Stimulated activated naive CD8-positive, alpha-beta T cell treated with anti-CD3 and anti-CD28 coated beads, Interleukin-15, Interleukin-2, amounts not matched to agents 100 U/mL and 50 U/mL, for 24 hours (primary cell): ENCODE data around the gene COL6A5.
"Not testable (repeated sequence)": the region's sequence is repeated elsewhere in the genome, so short reads cannot be mapped to it uniquely, and the experiment has no call there.

Source experiments
- ATAC-seq: fragments of 150-1000 bp; cut with Tn5 transposase; one replicate; pipeline ENCODE4 v1.10.0; 2021
- DNase-seq: peaks from one replicate; pipeline ENCODE4 v3.0.0; 2021

Gene COL6A5

DNA sequence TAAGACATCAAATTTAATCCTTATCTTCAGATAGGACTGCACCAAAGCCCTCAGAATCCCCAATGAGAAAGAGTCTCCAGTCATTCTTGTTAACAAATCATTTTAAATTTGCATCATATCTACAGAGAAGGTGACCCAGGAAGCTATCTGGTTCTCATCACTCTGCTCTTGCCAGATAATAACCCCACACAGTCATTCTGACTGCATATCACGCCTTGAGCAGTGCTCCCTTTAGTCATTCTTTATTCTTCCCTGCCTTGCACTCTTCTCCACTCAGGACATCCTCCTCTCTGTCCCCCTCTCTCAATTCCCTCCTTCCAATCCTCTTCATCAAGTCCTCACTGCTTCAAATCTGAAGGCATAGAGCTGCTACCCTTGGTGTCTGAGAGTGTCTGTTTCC, 87.8 kb downstream of the COL6A5 start:
- DNase-seq = no peak
- no peak for ATAC-seq

DNA sequence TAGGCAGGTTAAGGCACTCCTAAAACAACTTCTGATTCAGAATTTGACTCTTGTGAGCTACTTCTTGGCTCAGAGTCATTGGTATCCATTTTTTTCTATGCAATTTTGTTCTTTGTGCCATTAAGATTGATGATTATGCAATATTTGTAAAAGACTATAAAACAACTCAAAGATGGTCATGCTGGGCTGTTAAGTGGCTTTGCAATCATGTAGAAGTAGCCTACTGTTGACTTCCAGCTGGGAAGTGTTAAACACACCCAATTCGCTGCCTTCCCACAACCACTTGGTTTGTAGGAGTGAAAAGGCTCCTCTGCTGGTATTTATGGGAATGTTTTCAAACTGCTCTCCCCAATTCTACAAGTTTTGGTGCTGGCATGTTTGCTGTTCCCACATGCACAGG, 96.8 kb downstream of the COL6A5 start:
- ATAC-seq (no peak), DNase-seq (no peak)

DNA sequence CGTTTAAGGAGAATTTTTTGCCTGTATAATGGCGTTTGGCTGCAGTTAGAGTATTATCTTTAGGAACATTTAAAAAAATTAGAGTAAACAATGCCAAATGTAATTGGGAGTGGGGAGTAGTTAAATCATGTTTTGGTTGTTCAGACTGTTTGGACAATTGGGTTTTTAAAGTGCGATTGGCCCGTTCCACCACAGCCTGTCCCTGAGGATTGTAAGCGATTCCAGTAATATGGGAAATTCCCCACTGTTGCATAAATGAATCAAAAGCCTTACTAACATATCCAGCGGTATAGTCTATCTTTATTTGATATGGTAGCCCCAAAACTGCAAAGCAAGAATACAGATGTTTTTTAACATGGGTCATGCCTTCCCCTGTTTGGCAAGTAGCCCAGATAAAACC, 101.4 kb downstream of the COL6A5 start:
- ATAC-seq, DNase-seq: not testable (repeated sequence)

DNA sequence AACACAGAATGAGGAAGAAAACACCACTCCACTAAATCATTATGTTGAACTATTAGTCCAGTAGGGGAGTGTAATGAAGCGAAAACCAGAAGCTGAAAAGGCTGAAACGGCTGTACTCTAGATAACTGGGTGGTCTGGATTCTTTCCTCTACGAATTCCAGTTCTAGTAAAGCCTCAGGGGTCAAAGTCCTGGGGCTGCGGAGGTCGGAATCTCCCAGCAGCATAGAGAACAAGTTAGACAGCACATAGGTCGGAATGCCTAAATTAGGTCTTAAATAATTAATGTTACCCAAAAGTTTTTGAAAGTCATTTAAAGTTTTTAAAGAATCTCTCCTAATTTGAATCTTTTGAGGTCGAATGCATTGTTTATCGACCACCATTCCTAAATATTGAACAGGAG, 102.7 kb downstream of the COL6A5 start:
- DNase-seq, ATAC-seq: not testable (repeated sequence)

DNA sequence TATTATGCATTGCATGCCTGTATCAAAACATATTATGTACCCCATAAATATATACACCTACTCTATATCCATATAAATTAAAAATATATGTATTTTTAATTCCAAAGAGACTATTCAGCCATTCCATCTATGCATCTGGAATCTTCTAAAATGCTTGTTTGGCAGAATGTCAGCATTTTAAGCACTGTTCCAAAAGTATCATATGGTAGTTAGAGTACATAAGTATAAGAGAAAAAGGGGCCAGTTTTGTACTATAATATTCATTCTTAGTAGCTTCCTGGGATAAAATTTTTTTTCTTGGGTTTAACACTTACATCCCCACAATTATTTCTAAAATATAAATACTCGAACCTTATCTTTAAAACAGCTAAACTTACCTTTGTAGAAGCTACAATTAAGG, 111.1 kb downstream of the COL6A5 start:
- ATAC-seq (no peak), DNase-seq (no peak)

DNA sequence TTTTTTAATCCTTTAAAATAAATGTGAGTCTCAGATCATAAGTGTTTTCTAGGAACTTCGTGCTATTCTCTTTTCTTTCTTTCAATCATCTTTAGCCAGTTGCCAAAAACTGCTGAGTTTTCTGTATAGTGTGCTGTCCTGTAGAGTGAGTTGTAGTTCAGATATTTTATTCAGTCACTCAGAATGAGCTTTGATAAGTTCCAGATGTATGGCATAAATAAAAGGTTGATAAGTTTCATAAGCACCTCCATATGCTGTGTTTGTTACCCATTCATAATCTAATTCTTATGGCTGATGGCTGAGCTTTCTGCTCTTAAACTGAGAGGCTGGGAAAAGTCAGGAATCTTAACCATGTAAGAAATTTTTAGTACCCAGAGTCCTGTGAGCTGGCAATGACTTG, 112.2 kb downstream of the COL6A5 start:
- ATAC-seq (no peak), DNase-seq (no peak)

DNA sequence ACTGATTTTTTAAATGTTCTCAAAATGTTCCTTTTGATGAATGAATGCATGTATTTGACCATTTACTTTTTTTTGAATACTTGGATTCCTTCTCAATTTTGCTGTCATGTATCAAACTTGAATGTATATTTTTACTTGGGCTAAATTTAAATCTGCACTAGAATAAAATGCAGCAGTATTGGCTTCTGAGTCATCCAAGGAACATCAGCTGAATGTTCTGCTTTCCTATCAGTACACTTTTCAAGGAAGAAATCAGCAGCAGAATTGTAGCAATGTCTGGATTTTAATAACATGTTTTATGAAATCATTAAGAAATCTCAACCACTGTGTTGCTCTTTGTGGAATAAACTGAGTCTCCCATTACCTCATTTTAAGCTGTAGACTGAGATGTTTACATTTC, 114.5 kb downstream of the COL6A5 start:
- ATAC-seq = no peak
- DNase-seq = no peak

DNA sequence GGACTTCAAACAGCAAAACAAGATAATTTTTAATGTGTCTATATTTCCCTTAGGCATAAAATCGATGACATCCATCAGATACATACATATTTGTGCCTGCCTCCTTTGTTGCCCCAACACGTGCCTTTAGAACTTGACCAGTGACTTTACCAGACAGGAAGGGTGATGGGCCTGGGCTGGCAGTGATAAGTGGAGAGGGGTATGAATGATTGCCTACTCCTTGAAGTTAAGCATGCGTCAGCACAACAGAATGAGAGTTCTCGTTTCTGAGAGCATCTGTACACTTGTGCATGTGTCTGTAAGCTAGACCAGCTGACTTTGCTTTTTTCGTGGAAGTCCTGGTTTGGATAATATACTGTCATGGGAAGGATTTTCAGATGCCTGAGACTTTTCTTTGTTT, 116.6 kb downstream of the COL6A5 start:
- no peak for DNase-seq
- no peak for ATAC-seq

DNA sequence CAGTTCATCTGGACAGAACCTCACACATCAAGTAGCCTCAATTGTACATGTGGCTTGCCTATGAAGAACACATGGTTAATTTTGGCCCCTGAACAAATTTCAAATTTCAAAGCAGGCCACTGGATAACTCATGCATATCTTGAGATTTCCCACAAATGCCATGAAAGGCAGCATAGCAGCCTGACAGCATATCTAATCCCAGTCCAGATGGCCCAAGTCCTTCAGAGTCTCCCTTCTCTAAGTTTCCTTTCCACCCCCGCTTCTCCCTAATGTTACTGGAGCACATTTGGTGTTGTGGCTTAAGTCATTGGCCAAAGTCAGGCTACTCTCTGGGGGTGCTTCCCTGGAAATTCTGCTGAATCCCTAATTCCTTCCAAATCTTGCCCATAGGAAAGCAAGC, 117.7 kb downstream of the COL6A5 start:
- DNase-seq (no peak), ATAC-seq (no peak)

DNA sequence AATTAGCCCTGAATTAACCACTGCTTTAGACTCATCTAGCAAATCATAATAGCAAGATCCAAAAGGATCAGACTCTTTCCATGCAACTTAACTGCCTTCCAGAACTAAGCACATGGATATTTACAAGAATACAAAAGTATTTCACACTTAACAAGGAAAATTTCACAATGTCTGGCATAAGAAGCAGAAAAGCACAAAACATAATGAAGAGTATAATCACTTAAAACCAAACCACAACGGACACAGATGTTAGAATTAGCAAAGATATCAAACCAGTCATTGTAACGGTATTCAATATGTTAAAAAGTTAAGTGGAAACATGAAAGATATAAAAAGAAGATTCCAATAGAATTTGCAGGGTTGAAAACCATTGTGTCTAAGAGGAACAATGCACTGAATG, 120.0 kb downstream of the COL6A5 start:
- ATAC-seq = no peak
- DNase-seq = no peak

DNA sequence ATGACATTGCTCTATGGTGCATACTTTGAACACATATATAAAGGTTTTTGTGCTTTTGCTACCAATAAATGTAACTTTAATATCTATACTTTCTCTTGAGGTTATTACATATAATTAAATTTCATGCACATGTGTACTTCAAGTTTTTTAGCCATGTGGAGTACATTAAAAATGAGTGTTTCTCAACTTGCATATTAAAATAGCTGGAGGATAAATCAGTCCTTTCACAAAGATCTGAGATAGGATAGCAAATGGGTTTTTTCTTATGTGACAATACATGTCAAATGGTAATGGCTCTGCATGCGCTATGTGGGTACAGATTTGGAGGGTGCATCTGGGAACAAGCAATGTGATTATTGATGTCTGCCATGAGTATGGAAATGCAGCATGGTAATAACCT, 122.8 kb downstream of the COL6A5 start:
- no peak for DNase-seq
- ATAC-seq = no peak

DNA sequence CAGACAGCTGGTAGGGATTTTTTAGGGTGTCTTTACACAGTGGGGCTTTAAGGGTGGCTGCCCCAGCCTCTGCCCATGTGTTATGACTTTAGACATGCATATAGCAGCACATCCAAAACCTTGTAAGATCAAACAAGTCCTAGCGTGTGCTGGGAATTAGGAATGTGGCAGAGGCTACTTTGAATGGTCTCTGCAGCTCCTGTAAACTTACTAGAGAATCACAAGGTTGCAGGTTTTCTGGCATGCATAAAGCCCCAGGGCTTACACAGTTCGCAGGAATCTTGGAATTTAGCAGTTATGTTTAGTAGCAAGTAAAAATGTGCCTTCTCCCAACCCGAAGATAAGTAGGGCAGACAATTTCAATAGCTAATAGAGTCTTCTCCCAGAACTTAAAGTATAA, 124.7 kb downstream of the COL6A5 start:
- DNase-seq = no peak
- no peak for ATAC-seq

DNA sequence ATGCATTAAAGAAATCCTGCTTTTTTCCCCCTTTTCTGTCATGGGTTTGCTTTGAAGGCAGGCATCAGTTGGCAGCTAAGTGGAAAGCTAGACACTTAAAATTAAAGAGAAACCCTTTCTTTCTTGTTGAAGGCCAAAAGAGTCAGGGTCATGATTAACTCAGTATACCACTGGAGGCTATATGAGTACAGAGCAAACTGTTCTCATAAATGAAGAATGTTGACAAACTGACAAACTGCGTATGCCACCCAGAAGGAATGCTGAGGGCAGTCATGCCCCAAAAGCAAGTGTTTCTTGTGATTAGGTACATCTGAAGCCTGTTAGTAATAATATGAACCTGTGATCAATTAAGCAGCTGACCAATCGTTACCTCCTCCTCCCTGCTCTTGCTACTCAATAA, 127.9 kb downstream of the COL6A5 start:
- DNase-seq = no peak
- no peak for ATAC-seq

DNA sequence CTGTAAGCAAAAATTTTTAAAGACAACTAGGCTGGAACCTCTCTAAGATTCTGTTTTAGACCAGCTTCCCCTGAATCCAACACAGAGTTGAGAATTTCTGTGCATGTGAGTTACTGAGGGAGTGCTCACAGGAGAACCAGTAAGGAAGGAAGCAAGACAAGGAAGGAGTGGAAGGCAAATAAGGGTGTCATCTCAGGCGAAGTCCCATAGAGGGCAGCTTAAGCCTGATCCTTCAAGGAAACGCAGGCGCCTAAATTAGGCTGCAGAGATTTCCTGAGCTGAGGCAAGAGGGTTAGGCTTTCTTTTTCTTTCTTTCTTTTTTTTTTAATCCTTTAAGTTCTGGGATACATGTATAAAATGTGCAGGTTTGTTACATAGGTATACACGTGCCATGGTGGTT, 135.3 kb downstream of the COL6A5 start:
- DNase-seq (no peak), ATAC-seq (no peak)

DNA sequence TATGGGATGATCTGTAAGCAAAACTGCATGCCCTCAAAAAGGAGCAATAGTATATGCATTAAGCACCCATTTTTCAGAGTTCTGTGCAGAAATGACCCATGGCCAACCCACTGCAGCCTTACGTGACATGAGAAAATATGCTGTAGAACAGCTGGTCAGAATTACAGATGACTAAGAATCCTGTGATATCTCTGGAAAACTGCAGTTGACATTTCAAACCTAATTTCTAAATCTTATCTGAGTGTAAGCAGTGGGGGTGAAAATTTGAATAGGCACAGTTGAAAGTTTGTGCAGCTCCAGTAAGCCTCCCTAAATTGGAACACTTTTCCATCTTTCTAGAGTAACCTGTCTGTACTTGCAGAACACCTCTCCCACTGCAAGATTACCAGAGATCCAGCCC, 142.8 kb downstream of the COL6A5 start:
- ATAC-seq = no peak

DNA sequence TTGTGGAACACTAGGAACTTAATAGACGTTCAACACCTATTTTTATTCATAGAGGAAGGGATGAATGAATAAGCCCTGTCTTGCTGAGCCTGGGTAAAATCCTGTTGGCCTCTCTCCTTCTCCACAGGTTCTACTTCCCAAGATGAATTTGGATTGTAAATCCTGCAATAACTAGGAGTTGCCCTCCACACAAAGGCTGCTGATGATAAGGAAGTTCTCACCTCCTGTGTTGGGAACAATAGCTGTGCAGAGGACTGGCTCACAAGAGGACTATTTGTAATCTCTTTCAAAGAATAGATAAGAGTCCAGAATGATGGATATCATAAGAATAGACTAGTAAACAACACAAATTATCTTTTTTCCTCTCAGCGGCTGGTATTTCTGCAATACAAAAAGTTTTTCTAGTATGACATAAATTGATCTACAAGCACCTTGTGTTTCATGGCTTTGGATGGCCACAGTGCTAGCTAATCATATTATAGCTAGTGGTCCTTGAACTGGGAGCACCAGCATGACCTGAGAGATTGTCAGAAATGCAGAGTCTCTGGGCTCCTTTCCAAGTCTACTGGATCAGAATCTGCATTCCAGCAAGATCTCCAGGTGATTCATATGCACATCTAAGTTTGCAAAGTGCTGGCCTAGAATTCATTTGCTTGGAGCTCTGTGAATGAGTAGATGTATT, 143.4 kb downstream of the COL6A5 start:
- no peak for ATAC-seq
- DNase-seq = no peak

More for the DNA sequence above, 142.8 kb downstream of the COL6A5 start:
- no peak for DNase-seq

DNA sequence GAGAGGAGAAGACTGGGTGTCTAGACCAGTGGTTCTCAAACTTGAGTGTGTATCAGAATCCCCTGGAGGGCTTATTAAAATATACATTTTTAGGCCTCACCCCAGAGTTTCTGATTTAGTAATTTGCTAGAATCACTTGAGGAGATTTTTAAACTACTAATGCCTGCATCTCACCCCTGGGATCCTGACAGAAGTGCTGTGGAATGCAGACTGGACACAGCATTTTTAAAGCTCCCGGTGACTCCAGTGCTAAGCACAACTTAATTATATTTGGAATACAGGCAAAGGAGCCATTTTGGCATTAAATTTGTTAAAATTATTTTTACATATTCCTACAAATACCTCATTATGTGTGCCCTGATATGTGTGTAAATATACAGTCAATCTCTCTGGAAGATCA, 144.8 kb downstream of the COL6A5 start:
- ATAC-seq (no peak), DNase-seq (no peak)

DNA sequence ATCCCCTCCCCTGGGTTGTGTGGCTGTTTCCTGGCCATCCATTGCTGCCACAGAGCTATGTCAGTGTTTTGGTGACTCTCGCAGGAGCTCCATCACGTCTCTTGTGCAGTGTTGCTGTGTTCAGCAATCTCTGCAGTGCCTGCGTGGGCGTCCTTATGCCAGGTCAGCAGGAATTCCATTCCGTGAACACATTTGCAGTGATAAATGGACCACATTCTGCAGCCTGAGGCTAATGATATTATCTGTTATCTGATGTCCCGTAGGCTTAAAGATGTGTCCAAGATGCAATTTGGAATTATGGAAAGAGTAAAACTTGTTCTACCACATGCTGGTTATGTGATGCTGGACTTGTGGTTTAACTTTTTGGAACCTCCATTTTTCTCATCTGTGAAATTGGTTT, 146.0 kb downstream of the COL6A5 start:
- no peak for DNase-seq
- ATAC-seq = no peak

DNA sequence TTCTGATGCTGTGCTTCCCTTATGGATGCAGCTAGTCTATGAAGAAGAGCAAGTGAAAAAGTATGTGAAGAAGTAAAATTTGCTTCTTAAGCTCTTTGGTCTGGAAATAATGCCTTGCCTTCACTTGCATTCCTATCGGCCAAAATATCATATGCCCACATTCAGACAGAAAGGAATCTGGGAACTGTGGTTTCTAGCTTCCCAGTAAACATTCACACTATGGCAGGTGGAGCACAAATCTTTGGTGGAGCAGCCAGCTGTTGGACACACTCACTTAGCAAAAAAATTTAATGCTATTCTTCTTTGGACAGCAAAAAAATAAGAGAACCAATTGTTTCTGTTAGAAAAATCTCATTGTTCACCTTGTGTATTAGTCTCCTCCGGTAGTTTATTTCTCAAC, 159.2 kb downstream of the COL6A5 start:
- ATAC-seq (no peak), DNase-seq (no peak)

DNA sequence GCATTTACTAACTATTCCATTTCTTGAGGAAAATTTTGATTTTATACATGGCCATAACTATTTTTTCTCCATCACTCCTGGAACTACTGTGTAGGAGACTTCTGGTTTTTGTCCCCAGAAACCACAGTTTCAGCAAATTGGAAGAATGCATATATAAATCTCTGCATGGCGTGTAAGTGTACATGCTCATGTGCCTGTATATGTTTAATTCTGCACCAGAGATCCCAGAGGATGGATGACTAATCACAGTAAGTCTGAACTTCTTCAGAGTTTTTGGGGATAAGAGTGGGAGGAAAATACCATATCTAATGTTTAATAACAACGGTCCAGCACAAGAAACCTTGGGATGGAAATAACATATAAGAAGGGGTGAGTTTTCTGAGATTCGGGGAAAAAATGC, 160.6 kb downstream of the COL6A5 start:
- DNase-seq = no peak
- ATAC-seq = no peak

DNA sequence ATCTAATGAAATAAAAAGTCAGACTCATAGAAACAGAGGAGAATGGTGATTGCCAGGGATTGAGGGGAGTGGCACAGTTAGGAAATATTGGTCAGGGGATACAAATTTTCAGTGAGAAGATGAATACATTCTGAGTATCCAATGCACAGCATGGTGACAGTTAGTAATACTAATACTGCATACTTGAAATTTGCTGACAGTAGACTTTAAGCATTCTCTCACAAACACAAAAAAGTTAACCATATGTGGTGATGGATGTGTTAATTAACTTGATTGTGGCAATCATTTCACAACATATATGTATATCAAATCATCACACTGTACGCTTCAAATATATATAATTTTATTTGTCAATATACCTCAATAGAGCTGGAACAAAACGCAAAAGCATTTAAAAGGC, 162.3 kb downstream of the COL6A5 start:
- ATAC-seq (no peak), DNase-seq (no peak)

DNA sequence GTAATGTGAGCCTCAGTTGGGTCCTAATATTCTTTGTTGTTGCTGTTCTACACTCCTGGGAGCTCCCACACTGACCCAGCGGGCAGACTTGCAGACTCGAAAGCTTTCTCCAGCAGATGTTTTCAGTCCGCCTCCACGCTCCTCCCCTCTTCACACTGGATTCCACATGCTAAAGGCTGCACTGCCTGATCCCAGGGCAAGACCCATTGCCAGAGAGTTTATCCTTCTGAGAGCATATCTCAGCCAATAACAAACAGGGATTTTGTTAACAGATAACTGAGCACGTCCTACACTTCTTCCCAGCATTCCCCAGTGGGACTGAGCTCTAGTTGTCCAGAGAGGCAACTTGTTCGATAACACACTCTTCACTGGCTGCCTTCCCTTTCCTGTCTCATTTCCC, 163.5 kb downstream of the COL6A5 start:
- ATAC-seq (no peak), DNase-seq (no peak)

DNA sequence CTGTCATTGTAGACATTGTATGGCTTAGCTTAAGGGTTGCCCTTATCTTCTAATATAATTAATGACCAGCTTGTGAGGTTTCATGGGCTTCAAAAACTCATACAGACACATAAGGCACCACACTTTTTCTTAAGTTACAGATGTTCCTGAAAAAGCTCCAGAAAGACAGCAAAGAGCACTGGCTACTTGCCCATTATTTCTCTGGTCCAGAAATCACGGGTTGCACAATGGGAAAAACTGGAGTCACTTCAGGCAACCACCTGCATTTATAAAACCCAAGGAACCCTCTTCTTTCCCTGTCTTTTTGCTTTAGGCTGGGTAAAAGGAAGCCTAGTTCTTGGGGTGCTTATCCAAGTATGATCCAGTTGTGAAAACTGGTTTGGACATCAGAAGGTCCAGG, 169.2 kb downstream of the COL6A5 start:
- DNase-seq = no peak
- no peak for ATAC-seq

DNA sequence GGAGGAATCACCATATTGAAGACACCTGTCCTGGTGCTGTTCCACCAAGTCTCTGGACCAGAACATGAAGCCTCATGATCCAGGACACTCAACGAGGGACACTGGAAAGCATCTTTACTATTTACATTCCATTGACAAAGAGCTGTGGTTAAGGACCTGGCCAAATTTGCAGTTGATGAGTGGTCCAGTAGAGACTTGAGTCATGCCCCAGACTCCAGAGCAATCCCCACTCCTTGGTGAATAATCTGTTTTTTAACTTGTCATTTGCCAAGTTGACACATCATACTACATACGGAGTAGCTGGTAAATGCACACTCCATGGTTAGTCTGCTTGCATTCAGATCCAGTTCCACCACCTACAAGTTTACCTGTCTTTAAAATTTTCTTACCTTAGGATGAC, 170.3 kb downstream of the COL6A5 start:
- DNase-seq = no peak
- ATAC-seq = no peak
